ENCODE data around the gene C7orf33.

The C7orf33 gene

DNA sequence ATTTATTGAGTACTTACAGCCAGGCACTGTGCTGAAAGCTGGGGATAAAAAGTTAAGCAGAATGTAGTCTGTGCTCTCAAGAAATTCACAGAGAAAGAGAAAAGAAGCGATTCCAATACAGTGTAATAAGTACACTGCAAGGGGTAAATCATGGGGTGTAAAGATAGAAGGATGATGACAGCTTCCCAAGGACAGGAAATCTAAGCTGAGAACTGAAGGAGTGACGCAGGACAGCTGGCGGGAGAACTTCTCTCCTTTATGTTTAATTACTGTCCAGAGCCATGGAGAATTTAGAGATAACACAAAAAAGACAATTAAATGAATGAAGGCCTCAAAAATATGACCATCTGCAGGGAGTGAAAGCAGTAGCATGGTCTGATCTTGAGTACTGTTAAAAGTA, 34.8 kb downstream of the C7orf33 start:
- no peak for DNase-seq (ENCODE audit: low read depth in 1 of 2, low spot score in 1 of 2)

DNA sequence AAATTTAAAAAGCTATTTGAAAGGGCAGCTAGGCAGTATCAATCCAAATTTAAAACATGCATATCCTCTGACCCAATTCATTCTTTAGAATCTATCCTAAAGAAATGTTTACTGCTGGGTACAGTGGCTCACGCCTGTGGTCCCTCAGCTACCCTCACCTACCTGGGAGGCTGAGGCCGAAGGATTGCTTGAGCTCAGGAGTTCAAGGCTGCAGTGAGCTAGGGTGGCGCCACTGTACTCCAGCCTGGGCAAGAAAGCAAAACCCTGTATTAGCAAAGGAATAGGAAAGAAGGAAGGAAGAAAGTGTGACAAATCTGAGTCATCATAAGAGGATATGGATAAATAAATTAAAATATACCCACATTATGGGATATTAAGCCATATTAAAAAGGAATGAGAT, 36.3 kb downstream of the C7orf33 start:
- no peak for DNase-seq (ENCODE audit: low read depth in 1 of 2, low spot score in 1 of 2)

DNA sequence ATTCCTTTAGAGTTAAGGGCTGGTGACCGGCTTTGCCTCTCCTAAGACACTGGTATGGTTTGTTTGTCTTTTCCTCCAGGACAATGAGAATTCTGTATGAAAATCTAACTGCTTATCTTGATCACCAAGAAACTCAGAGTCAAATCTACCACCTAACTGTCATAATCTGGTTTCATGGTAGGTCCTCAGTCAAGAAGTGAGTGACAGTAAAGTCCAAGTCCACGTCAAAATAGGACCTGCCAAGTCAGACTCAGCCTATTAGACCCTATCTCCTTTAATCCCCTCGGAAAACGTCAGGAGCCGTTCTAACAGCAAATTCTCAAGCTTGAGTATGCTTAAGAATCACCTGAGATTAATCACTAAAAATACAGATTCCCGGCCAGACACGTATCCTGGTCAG, 37.4 kb downstream of the C7orf33 start:
- DNase-seq (ENCODE audit: low read depth in 1 of 2, low spot score in 1 of 2): no peak

DNA sequence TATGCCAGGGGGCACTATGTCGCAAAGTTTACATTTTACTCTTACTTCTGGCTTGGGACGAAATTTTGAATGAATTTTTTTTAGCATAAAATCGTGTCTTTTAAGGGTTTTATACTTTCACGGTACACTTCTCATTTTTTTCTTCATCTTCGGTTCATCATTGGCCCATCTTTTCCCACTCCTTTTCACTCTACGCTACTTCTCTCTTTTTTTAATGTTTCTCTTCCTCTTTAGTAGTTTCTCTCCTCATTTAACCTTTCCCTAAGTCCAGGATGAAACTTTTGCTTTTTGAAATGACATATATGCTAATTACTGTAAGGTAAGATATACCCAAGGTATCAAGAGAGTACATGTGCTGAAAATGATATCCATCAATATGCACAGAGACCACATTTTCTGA, 39.5 kb downstream of the C7orf33 start:
- no peak for DNase-seq (ENCODE audit: low read depth in 1 of 2, low spot score in 1 of 2)

DNA sequence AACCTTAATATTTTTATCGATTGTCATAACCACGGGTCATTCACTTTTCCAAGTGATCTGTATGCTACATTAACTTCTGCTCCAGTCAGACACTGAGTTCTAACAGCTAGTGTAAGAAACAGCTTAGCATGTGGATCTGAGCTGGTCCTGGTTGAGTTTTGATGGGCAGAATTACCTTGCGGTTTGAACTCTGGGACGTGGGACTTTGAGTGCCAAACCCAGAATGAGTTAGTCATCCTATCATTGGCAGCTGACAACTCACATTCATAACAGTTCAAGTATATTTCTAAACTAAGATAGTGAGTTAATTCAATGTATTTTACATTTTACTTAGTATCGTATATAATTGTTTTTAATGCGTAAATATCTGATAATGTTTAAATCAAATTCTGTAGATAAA, 43.2 kb downstream of the C7orf33 start:
- no peak for DNase-seq (ENCODE audit: low read depth in 1 of 2, low spot score in 1 of 2)

DNA sequence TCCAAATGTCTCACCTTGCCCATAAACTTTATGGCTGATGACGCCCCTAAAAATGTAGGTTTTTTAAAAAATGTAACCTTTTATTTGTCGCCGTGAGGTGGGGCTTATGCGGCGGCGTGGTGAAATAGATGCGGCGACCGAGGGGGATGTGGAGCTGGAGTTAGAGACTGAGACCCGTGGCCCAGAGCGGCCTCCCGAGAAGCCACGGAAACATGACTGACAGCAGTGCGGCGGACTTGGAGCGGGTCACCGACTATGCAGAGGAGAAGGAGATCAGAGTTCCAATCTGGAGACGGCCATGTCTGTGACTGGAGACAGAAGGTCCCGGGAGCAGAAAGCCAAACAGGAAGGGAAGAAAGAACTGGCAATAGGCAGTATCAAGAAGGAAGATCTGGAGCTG, 46.5 kb downstream of the C7orf33 start:
- no peak for DNase-seq (ENCODE audit: low read depth in 1 of 2, low spot score in 1 of 2)

DNA sequence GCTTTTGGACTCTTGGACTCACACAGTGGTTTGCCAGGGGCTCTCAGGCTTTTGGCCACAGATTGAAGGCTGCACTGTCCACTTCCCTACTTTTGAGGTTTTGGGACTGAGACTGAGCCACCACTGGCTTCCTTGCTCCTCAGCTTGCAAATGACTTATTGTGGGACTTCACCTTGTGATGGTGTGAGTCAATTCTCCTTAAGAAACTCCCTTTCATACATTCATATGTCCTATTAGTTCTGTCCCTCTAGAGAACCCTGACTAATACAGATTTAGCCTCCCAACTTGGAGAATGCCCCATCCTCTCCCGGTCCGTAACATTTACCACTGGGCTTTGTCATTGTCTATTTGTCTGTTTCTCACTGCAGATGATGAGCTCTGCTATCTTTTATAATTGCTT, 55.3 kb downstream of the C7orf33 start:
- no peak for DNase-seq (ENCODE audit: low read depth in 1 of 2, low spot score in 1 of 2)

DNA sequence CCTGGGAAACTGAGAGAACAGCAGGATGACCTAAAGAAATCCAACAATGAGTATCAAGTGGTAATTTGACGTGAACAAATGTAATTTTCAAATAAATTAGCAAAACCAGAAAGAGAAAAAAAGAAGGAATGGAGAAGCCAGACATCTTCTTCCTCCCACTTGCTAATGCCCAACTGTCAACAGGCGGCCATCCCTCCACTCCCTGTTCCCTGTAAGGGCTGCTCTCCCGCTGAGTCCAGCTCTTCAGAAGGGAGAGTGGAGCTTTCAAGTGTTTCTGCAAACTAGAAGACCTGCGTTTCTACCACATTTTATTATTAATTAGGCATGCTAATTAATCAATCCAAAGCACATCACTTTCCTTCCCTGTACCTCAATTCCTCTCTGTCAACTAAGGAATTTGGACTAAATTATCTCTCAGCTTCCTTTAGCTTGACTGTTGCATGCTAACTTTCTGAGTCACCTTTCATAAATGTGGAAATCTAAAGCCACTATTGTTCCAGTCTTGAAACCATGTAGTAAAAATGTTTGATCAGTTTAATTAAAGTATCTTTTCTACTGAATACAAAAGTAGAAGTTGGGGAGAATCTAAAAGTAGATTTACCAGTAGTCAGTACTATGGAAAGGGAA, 59.8 kb downstream of the C7orf33 start:
- no peak for DNase-seq (ENCODE audit: low read depth in 1 of 2, low spot score in 1 of 2)

DNA sequence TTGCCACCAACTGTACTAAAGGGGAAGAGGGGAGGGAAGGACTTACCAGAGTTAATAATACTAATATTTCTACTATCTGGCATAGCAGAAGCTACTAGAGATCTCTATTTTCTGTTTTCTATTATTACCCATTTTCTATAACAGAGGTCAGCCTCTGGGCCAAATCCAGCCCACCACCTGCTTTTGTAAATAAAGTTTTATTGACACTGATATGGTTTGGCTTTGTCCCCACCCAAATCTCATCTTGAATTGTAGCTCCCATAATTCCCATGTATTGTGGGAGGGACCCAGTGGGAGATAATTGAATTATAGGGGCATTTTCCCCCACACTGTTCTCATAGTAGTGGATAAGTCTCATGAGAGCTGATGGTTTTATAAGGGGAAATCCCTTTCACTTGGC, 62.2 kb downstream of the C7orf33 start:
- DNase-seq (ENCODE audit: low read depth in 1 of 2, low spot score in 1 of 2): no peak

DNA sequence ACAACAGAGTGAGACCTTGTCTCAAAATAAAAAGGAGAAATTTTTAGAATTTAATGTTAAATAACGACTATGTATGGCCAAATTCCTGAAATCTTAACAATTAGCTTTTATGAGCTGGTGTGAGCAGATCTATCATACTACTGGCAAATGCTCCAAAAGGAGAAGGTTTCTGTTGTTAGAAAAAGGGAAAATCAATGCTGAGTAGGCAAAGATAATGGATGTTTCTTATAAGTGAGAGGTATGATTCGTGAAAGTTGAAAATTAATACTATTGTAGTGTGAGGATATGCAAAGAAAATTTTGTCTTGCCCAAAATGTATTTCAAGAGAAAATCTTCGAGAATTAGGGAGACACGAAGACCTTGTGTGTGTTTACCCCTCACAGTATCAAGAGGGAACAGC, 67.4 kb downstream of the C7orf33 start:
- no peak for DNase-seq (ENCODE audit: low read depth in 1 of 2, low spot score in 1 of 2)

DNA sequence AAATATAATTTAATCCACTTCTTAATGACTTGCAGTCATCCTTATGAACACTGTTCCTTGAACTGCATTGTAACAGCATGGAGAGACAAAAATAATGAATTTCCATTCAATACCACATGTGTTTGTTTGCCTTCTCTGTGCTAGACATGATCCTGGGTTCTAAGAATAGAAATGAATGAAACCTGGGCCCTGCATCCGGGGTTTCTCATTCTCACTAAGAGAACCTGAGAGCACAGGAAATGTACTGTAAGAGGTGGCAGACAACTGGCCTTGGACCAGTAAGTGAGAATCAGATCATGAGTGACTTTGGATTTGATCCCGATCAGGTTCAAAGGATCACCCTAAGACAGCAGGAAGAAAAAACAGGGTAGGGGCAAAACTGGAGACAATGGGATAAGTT, 70.9 kb downstream of the C7orf33 start:
- DNase-seq (ENCODE audit: low read depth in 1 of 2, low spot score in 1 of 2): no peak

DNA sequence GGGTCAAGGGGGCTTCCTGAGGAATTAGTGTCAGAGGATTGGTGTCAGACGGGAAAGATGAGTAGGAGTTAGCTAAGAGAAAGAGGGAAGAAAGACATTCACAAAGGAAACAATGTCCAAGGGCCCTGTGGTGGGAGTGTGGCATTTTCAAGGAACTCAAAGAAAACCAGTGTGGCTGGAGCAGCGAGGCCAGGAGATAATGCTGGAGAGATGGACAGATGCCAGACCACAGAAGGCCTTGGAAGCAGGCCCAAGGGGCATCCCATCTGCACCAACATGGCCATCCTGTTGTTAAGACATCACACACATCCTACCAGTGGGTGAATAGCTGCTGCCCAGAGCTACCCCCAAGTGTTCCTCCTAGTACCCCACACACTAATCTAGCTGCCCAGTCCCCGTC, 72.1 kb downstream of the C7orf33 start:
- no peak for DNase-seq (ENCODE audit: low read depth in 1 of 2, low spot score in 1 of 2)

DNA sequence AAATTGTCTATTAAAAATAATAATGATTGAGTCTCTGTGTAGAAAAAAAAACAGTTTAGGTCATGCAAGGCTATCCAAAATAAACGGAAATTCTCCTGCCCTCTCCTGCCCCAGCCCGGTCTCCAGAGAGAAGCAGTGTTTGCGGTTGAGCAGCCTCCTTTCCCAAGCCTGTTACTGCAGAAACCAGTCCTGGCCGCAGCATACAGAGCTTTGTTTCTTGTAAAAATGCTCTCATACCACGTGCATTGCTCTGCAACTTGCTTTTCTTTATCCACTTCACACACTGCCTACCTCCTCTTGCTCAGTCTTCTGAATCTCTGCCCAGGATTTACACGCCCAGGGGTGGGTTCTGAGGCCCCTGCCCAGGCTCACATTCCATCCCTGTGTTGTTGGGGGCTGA, 73.8 kb downstream of the C7orf33 start:
- no peak for DNase-seq (ENCODE audit: low read depth in 1 of 2, low spot score in 1 of 2)

DNA sequence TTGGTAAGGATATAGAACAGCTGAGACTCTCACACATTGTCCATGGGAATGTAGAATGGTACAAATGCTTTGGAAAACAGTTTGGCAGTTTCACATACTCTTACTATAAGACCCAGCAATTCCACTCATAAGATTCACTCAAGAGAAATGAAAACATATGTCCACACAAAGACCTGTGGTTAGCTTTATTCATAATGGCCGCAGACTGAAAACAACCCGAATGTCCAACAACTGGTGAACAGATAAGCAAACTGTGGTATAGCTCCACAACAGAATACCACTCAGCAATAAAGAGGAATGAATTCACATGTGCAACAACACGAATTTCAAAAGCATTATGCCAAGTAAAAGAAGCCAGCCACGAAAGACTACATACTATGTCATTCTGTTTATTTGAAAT, 74.7 kb downstream of the C7orf33 start:
- DNase-seq (ENCODE audit: low read depth in 1 of 2, low spot score in 1 of 2): no peak

Measured in activated CD4-positive, alpha-beta T cell treated with anti-CD3 and anti-CD28 coated beads, Interleukin-2, amount 50 U/mL, for 24 hours (primary cell).